Loucy (cell line): ENCODE data around the gene IQSEC1.

Source experiments
- CTCF ChIP-seq: fragments of 200-600 bp; sonication (generic); conservative IDR thresholded peaks from 2 replicates; pipeline ENCODE4 v1.5.1; 2014; ENCODE audit warnings: mild to moderate bottlenecking, antibody characterized with exemption, low read length
- EZH2phosphoT487 ChIP-seq: fragments of 200-600 bp; IDR thresholded peaks from 2 replicates; pipeline ENCODE4 v1.6.1; 2018; ENCODE audit warnings: antibody characterized with exemption, mild to moderate bottlenecking, moderate library complexity, borderline replicate concordance

- TF ChIP-seq CTCF, result no peak
- no peak for TF ChIP-seq EZH2phosphoT487
Measured at GRCh38 chr3:12884186-12884680, 189.0 kb downstream of the IQSEC1 start.
